HUES64 (cell line): Measurements from ENCODE around the gene IGSF11.
"Not testable (repeated sequence)": the region's sequence is repeated elsewhere in the genome, so short reads cannot be mapped to it uniquely, and the experiment has no call there.

ENCODE experiments used
- H3K27ac ChIP-seq: 2 replicates; pipeline ENCODE4 v1.7.0; 2013; ENCODE audit warnings: low read depth, low read length, inconsistent platforms
- H3K27me3 ChIP-seq: 2 replicates; pipeline ENCODE4 v1.6.1; 2013; ENCODE audit warnings: mild to moderate bottlenecking, low read length; ENCODE audit not compliant: insufficient read depth
- H3K36me3 ChIP-seq: 2 replicates; pipeline ENCODE4 v1.6.1; 2013; ENCODE audit warnings: mild to moderate bottlenecking, low read length; ENCODE audit not compliant: insufficient read depth
- H3K4me1 ChIP-seq: 2 replicates; pipeline ENCODE4 v1.6.1; 2013; ENCODE audit warnings: mild to moderate bottlenecking, low read length, moderate library complexity; ENCODE audit not compliant: insufficient read depth
- H3K4me3 ChIP-seq: 2 replicates; pipeline ENCODE4 v1.5.1; 2013; ENCODE audit warnings: mild to moderate bottlenecking, low read length, moderate library complexity
- H3K9ac ChIP-seq: 2 replicates; pipeline ENCODE4 v1.6.1; 2013; ENCODE audit warnings: mild to moderate bottlenecking, low read depth, low read length
- H3K9me3 ChIP-seq: 2 replicates; pipeline ENCODE4 v1.6.1; 2013; ENCODE audit warnings: low read depth, low read length; ENCODE audit not compliant: insufficient read depth
- WGBS: fragments of 150-250, 120-280 bp; methylation state at CpG from one replicate; pipeline ENCODE4 v1.1.7; 2013; ENCODE audit warnings: missing lambda C conversion rate; 5-methylcytosine and 5-hydroxymethylcytosine counted together

The IGSF11 gene

GRCh38 chr3:118988198-118989130 is 46.2 kb downstream of the IGSF11 start:
- Histone ChIP-seq H3K4me1 (peaks cover 61% of the 10 kb centered on the region), H3K9me3 (no peaks in the 10 kb centered on the region), H3K36me3 (no peaks in the 10 kb centered on the region), H3K4me3 (peak overlapping the region; percentile 25), H3K27me3 (no peaks in the 10 kb centered on the region), H3K27ac (peak overlapping the region; percentile 62; the same call in 1 of the 2 replicates), H3K9ac (no peak overlapping the region)
- WGBS = 34% methylated on average over 6 of the region's 6 CpGs

- H3K27ac ChIP-seq = no peak overlapping the region
- 82% methylated on average over 2 of the region's 2 CpGs for WGBS
These were observed 47.2 kb downstream of the IGSF11 start for GRCh38 chr3:118987477-118987876.

DNA sequence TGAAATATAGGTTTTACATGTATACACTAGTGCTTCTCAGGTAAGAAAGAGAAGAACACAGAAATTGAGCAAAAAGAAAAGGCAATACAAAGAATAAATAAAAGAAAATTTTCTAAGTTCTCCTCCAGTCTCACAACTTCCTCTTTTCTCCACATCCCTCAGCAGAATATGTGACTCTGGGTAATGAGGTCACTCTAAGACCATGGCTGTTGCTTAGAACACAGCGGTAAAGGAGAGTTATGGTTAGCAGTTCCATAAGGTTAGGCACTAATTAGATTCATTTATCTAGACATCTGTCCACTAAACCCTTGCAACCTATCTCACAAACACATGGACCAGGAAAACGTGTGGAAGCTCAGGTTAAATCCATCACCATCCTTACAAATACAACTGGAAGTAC is 47.9 kb downstream of the IGSF11 start:
- Histone ChIP-seq H3K27me3 (no peaks in the 10 kb centered on the region), H3K27ac (no peak overlapping the region), H3K4me3 (no peak overlapping the region), H3K36me3 (no peaks in the 10 kb centered on the region), H3K4me1 (peaks cover 57% of the 10 kb centered on the region), H3K9me3 (no peaks in the 10 kb centered on the region), H3K9ac (no peak overlapping the region)
- WGBS = 91% methylated on average over 2 of the region's 2 CpGs

More at GRCh38 chr3:118987477-118987876, 47.2 kb downstream of the IGSF11 start:
- H3K9ac ChIP-seq = no peak overlapping the region
- H3K4me1 ChIP-seq = peaks cover 61% of the 10 kb centered on the region
- no peaks in the 10 kb centered on the region for H3K27me3 ChIP-seq
- no peaks in the 10 kb centered on the region for H3K36me3 ChIP-seq
- no peaks in the 10 kb centered on the region for H3K9me3 ChIP-seq
- H3K4me3 ChIP-seq = no peak overlapping the region

DNA sequence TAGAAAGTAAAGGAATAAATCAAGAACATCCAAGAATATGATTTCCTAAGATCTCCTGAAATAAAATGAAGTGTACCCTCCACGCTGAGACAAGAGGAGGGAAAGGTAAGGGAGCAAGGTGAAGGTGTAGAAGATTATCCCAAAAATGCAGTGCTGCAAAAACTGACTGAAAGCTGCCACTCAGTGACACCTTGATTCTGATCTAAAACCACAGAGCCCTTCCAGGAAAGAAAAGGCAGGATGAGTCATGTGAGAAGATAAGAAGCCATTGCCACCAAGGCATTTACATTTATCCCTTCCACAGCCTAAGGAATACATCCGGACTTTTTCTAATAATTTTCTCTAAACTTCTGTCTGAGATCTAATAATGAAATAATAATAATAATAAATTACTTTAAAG is 49.9 kb downstream of the IGSF11 start:
- H3K4me1 ChIP-seq = peaks cover 37% of the 10 kb centered on the region
- H3K9ac ChIP-seq = no peak overlapping the region
- no peaks in the 10 kb centered on the region for H3K36me3 ChIP-seq
- no peak overlapping the region for H3K4me3 ChIP-seq
- 75% methylated on average over 1 of the region's 2 CpGs for WGBS
- no peak overlapping the region for H3K27ac ChIP-seq
- no peaks in the 10 kb centered on the region for H3K27me3 ChIP-seq
- no peaks in the 10 kb centered on the region for H3K9me3 ChIP-seq

- Histone ChIP-seq H3K9ac (no peak overlapping the region), H3K36me3 (no peaks in the 10 kb centered on the region), H3K27me3 (no peaks in the 10 kb centered on the region), H3K4me3 (no peak overlapping the region), H3K27ac (no peak overlapping the region), H3K9me3 (no peaks in the 10 kb centered on the region), H3K4me1 (peaks cover 15% of the 10 kb centered on the region)
- 95% methylated on average over 6 of the region's 6 CpGs for WGBS
These were observed 53.0 kb downstream of the IGSF11 start for GRCh38 chr3:118981494-118982134.

- no peaks in the 10 kb centered on the region for H3K27me3 ChIP-seq
- H3K4me1 ChIP-seq = peaks cover 11% of the 10 kb centered on the region
- H3K9me3 ChIP-seq = no peaks in the 10 kb centered on the region
- H3K9ac ChIP-seq = no peak overlapping the region
- H3K27ac ChIP-seq = no peak overlapping the region
- H3K4me3 ChIP-seq = no peak overlapping the region
- 90% methylated on average over 2 of the region's 2 CpGs for WGBS
- no peaks in the 10 kb centered on the region for H3K36me3 ChIP-seq
These were observed 53.8 kb downstream of the IGSF11 start for GRCh38 chr3:118980832-118981231.

- 96% methylated on average over 5 of the region's 5 CpGs for WGBS
- Histone ChIP-seq H3K4me1 (no peaks in the 10 kb centered on the region), H3K9ac (no peak overlapping the region), H3K9me3 (no peaks in the 10 kb centered on the region), H3K27ac (no peak overlapping the region), H3K36me3 (no peaks in the 10 kb centered on the region), H3K27me3 (no peaks in the 10 kb centered on the region), H3K4me3 (no peak overlapping the region)
These were observed 56.3 kb downstream of the IGSF11 start for GRCh38 chr3:118978393-118978758.

DNA sequence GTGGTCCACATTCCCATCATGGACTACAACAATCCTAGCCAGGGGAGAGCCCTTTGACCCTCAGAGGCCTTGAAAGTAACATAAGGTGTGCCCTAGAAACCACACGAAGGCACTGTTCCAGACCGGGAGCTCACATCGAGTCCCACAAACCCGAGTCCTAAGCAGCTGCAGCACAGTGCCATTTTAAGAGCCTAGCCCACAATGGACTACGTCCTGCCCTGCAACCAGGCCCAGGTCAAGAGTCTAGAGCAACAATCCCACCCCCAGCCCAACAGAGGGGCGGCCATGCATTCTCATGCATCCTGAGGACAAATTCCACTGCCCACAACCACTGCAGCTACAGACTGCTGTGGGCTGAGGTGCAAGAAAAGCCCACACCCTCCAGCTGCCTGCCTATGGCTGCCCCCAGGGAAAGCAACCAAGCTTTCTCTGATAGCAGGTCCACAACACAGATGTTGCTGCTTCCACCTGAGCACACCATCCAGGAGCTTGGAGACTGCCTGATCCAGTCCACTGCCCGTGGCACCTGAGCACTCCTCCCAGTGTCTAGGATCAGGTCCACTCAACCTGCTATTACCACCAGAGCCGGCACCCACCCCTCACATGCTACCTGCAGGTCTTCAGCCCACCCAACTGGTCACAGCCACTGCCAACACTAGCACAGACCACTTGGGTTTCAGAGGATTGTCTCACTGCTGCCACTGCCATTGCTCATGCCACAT is 56.8 kb downstream of the IGSF11 start:
- H3K4me1 ChIP-seq = no peaks in the 10 kb centered on the region
- whole genome bisulfite sequencing = 94% methylated on average over 8 of the region's 8 CpGs
- no peak overlapping the region for H3K9ac ChIP-seq

GRCh38 chr3:118977118-118977517 is 57.5 kb downstream of the IGSF11 start:
- no peak overlapping the region for H3K9ac ChIP-seq
- H3K27me3 ChIP-seq = no peaks in the 10 kb centered on the region
- no peak overlapping the region for H3K4me3 ChIP-seq
- H3K4me1 ChIP-seq = no peaks in the 10 kb centered on the region
- no peak overlapping the region for H3K27ac ChIP-seq
- H3K36me3 ChIP-seq = no peaks in the 10 kb centered on the region
- H3K9me3 ChIP-seq = no peaks in the 10 kb centered on the region

More for the DNA sequence above, 56.8 kb downstream of the IGSF11 start:
- H3K9me3 ChIP-seq = no peaks in the 10 kb centered on the region
- H3K27me3 ChIP-seq = no peaks in the 10 kb centered on the region
- H3K4me3 ChIP-seq = no peak overlapping the region
- no peaks in the 10 kb centered on the region for H3K36me3 ChIP-seq
- no peak overlapping the region for H3K27ac ChIP-seq

DNA sequence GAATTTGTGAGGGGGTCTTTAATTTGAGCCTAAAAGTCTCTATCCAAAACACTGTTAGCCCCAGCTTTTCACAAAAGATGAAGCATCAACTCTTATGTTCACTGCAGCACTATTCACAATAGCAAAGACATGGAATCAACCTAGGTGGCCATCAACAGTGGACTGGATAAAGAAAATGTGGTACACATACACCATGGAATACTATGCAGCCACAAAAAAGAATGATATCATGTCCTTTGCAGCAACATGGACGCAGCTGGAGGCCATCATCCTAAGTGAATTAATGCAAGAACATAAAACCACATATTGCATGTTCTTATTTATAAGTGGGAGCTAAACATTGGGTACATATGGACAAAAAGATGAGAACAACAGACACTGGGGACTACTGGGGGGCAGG is 59.2 kb downstream of the IGSF11 start:
- not testable (repeated sequence) for H3K36me3 ChIP-seq, H3K4me1 ChIP-seq, H3K4me3 ChIP-seq, H3K9me3 ChIP-seq, H3K27ac ChIP-seq, H3K9ac ChIP-seq, H3K27me3 ChIP-seq
- WGBS = 100% methylated on average over 1 of the region's 1 CpG
